DOHH2 (cell line): ENCODE measurements around the gene BMPER.

Experiments used
- EZH2phosphoT487 ChIP-seq: fragments of 200-600 bp; sonication (generic); IDR thresholded peaks from 2 replicates; pipeline ENCODE4 v1.6.1; 2017; ENCODE audit warnings: borderline replicate concordance, mild to moderate bottlenecking, antibody characterized with exemption, low read length, moderate library complexity, mixed read lengths
- TF ChIP-seq, protein P1 (sequence below): fragments of 200-600 bp; sonication (generic); IDR thresholded peaks from one replicate; pipeline ENCODE4 v1.5.1; 2014; ENCODE audit warnings: antibody characterized with exemption, mild to moderate bottlenecking, low read depth, low read length; ENCODE audit not compliant: poor library complexity, severe bottlenecking

GRCh38 chr7:34153656-34154270 is 248.4 kb downstream of the BMPER start:
- TF ChIP-seq, protein P1, sequence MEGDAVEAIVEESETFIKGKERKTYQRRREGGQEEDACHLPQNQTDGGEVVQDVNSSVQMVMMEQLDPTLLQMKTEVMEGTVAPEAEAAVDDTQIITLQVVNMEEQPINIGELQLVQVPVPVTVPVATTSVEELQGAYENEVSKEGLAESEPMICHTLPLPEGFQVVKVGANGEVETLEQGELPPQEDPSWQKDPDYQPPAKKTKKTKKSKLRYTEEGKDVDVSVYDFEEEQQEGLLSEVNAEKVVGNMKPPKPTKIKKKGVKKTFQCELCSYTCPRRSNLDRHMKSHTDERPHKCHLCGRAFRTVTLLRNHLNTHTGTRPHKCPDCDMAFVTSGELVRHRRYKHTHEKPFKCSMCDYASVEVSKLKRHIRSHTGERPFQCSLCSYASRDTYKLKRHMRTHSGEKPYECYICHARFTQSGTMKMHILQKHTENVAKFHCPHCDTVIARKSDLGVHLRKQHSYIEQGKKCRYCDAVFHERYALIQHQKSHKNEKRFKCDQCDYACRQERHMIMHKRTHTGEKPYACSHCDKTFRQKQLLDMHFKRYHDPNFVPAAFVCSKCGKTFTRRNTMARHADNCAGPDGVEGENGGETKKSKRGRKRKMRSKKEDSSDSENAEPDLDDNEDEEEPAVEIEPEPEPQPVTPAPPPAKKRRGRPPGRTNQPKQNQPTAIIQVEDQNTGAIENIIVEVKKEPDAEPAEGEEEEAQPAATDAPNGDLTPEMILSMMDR: no peak
- no peak for TF ChIP-seq EZH2phosphoT487
